Left colon (tissue), 2 donors: ENCODE measurements around the gene GALNT18. TPM values are rescaled to one million over a fixed set of nuclear protein-coding genes. Genes with fewer than 3 reads are reported as not detected.
A peak's percentile ranks its signal among the peaks of the same experiment; 100 is the strongest.

ENCODE experiments used
- ATAC-seq: fragments of 200-7000 bp; cut with Tn5 transposase; one replicate; pipeline ENCODE4 v1.9.1; 2020; ENCODE audit warnings: mild to moderate bottlenecking, moderate library complexity
- DNase-seq, 2 donors: peaks; one replicate each; pipeline ENCODE4 v3.0.0-alpha.2; 2020
- intact Hi-C, 2 donors: fragments of 100-400 bp; cut with DNase I in 1 of 2; cut with micrococcal nuclease in 1 of 2; formaldehyde crosslinking; loops; one replicate each; pipeline versions ENCODE4 v1.11.2 to v1.14.0; 2022; cut with DNase I, micrococcal nuclease
- total RNA-seq, 2 donors: library from RNA; stranded (reverse); fragmentation: NEBNext Ultra II Directional; extraction: Animal tissue kit (Norgen Biotek cat#: 25700); gene quantifications; one replicate each; pipeline ENCODE4 v1.2.1, GENCODE V29; 2021
- donor health status: DM: no; HTN: no; CAD: no.
- donor health status: DM: yes; HTN: yes; CAD: no.

GALNT18 gene
- total RNA-seq, 2 donors from 2014 or later: 3.6 to 5.9 TPM

- DNase-seq: no peak
- ATAC-seq: no peak
- intact Hi-C loops: no loop called here
These were observed 78.1 kb downstream of the GALNT18 start for GRCh38 chr11:11543656-11544055.

GRCh38 chr11:11540157-11540556, 81.6 kb downstream of the GALNT18 start:
- no peak for ATAC-seq
- intact Hi-C loops: no loop called here

DNA sequence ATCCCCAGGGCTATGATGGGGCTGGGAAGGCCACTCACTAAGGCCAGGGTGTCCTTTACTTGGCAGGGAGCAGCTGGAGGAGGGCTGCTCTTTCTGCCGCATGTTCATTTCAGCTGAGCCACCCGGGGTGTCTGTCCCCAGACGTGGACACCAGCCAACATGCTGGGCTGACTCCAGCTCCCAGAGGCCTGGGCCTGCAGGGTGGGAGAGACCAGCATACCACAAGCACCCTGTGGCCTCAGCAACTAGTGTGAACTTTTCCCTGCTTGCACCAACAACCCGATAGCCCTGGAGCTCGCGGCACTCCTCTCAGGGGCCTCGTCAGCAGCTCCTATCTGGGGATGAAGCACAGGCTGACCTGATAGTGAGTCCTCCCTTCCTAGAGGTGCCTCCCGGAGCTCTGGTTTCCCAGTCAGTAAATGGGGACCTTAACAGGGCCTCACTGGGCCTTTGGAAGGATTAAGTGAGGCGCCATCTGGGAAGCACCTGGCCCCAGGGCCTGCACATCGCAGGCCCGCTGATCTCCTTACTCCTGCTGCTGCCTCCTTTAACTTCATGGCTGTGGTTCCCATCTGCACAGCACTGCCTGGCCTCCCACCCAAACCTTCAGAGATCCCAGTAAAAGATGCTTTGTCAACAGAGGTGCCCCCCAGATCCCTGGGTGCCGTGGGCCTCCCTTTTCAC, 83.4 kb downstream of the GALNT18 start:
- ATAC-seq (no peak), DNase-seq (no peak)
- intact Hi-C loops: no loop called here

More at GRCh38 chr11:11540157-11540556, 81.6 kb downstream of the GALNT18 start:
- DNase-seq: no peak

GRCh38 chr11:11537871-11538270, 83.9 kb downstream of the GALNT18 start:
- no peak for ATAC-seq
- no peak for DNase-seq
- intact Hi-C loops: no loop called here

DNA sequence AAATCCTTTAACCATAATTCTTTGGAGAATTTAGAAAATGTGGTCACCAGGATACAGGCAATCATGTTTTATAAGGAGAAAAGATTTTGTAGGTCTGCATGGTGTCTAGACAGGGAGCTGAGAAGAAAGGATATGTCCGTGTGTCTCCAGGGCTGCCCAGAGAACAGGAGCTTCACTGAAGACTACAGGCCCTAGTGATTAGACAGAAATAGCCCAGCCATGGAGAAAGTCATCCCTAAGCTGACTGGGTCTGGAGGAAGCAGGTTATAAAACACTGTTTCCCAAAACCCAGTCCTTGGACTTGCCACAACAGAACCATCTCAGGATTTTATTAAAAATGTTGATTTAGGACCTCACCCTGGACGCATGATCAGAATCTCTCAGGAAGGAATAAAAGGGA, 84.4 kb downstream of the GALNT18 start:
- no peak for ATAC-seq
- intact Hi-C loops: no loop called here

DNA sequence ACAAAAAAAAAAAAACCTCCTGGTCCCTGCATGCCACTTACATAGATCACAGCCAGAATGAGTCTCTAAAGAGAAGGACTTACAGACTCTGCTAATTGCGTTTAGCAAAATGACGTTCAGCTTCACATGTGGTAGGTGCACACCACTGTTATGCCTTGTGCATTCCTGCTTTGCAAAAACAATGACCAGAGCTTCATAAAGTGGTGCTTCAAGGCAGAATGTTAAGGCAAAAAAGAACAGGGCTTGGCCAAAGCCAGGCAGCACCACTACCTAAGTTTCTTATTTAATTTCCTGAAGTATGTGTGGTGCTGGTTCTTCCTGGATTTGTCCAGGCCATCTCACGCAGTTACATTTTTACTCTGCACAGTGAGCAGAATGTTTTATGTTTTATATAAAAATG, 85.2 kb downstream of the GALNT18 start:
- DNase-seq (no peak), ATAC-seq (no peak)
- intact Hi-C loops: no loop called here

More for the DNA sequence above, 84.4 kb downstream of the GALNT18 start:
- no peak for DNase-seq

DNA sequence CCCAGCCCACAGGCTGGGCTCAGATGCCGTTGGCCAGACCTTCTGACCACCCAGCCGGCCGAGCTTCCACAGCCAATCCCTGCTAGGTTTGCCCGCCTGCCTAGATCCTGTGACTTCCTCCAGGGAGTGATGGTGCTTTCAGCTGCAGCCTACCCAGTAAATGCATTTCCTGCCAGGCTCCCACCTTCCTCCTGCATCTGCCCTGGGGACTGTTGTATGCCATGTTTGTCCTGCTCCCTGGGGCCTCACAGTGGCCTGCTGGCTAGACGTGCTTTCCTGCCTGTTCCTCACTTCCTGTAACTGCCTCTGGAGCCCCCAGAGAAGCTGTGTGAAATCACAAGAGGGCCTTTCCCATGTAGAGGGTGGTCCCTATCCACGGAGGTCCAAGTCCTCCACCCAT, 86.2 kb downstream of the GALNT18 start:
- intact Hi-C loops: no loop called here

GRCh38 chr11:11534981-11535380, 86.8 kb downstream of the GALNT18 start:
- DNase-seq: no peak
- no peak for ATAC-seq
- intact Hi-C loops: no loop called here

More for the DNA sequence above, 86.2 kb downstream of the GALNT18 start:
- no peak for ATAC-seq
- DNase-seq: no peak

GRCh38 chr11:11533751-11534150, 88.1 kb downstream of the GALNT18 start:
- intact Hi-C loops: no loop called here
- no peak for ATAC-seq

DNA sequence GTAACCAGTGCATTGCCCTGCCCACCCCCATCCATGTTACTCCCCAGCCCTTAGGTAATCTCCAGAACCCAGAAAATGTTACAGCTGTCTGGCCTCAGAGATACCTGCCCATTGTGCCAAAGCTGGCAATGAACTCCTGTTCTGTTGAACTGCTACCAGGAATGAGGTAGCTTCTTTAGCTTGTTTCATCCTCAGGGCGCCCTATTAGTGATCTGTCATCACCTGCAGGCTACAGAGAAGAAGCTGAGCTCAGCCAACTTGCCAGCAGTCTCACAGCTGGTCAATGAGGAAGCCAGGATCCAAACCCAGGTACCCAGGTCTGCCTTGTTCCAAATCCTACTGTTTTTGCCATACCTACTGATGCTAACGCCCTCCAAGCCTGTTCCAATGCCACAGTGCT, 88.7 kb downstream of the GALNT18 start:
- DNase-seq (no peak), ATAC-seq (no peak)
- intact Hi-C loops: no loop called here

More at GRCh38 chr11:11533751-11534150, 88.1 kb downstream of the GALNT18 start:
- no peak for DNase-seq

- intact Hi-C loops: no loop called here
- no peak for ATAC-seq
- no peak for DNase-seq
These were observed 89.2 kb downstream of the GALNT18 start for GRCh38 chr11:11532574-11532973.

GRCh38 chr11:11531131-11531908, 90.5 kb downstream of the GALNT18 start:
- ATAC-seq: no peak
- intact Hi-C loops: no loop called here
- DNase-seq: no peak

DNA sequence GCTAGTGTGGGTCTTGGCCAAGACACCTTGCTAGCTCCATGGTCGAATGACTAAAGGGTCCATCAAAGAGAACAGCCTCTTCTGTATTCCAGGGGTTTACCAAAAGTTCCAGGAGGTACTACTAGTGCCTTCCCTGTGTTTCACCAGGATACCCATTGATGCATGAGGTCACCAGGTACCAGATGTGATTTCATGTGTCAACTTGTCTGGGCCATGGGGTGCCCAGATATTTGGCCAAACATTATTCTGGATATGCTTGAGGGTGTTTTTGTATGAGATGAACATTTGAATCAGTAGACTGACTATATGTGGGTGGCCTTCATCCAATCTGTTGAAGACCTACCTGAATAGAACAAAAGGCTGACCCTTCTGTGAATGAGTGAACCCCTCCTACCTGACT, 92.8 kb downstream of the GALNT18 start:
- intact Hi-C loops: no loop called here
- DNase-seq (no peak), ATAC-seq (no peak)

DNA sequence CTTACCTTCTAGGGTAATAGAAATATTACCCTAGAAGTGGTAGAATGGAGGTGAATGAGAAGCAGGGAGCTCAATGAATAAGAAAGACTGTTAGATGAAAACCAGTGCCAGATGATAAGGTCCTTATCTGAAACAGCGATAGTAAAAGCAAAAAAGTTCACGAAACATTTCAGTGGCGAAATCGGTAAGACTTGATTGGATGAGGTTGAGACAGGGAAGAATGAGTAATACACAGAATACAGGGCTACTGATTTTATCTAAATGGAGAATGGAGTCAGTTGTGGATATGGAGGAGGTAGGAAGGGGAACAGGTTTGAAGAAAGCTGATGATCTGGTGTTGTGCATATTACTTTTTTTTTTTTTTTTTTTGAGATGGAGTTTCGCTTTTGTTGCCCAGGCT, 96.5 kb downstream of the GALNT18 start:
- intact Hi-C loops: no loop called here
- ATAC-seq: no peak
- no peak for DNase-seq

DNA sequence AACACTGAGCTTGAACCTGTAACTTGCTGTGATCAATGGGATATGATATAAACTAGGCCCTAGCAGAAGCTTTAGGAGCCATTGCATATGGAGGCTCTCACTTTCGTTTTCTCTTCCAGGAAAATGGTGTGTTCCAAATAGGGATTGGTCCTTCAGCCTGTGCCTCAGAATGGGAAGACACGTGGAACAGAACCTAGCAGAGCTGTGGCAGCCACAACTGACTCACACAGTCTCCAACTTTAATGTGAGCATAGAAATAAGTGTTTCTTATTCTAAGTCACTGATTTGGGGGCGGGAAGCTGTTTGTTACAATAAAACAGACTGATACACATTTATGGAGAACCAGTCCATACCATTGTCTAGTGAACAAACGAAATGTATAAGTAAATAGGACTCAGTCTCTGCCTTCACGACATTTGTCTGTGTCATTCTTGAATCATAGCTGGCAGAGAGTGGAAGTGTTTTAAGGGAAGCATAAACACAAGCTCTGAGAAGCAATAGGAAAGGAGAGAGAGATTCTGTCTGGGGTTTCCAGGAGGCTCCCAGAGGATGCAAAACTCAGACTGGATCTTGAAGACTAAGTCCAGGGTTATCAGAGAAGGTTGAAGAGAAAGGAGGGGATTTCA, 97.3 kb downstream of the GALNT18 start:
- intact Hi-C loops: no loop called here
- no peak for DNase-seq
- ATAC-seq: no peak

DNA sequence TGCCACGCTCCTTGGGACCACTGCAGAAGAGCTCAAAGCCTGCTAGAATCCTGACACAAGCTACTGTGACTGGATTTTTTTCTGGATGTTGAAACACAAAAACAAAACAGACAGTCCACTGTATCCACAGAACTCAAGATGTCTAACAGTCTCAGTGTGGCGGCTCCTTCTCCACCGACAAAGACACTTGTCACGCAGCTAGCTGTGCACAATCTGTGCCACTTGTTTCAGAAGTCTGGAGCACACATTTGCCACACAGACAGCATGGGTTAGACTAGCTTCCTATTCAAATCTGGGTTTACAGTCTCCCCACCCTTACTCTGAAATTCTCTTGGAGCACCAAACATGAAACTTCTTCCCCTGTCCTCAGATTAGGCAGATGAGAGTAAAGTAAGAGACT, 99.2 kb downstream of the GALNT18 start:
- ATAC-seq (no peak), DNase-seq (no peak)
- intact Hi-C loops: no loop called here

DNA sequence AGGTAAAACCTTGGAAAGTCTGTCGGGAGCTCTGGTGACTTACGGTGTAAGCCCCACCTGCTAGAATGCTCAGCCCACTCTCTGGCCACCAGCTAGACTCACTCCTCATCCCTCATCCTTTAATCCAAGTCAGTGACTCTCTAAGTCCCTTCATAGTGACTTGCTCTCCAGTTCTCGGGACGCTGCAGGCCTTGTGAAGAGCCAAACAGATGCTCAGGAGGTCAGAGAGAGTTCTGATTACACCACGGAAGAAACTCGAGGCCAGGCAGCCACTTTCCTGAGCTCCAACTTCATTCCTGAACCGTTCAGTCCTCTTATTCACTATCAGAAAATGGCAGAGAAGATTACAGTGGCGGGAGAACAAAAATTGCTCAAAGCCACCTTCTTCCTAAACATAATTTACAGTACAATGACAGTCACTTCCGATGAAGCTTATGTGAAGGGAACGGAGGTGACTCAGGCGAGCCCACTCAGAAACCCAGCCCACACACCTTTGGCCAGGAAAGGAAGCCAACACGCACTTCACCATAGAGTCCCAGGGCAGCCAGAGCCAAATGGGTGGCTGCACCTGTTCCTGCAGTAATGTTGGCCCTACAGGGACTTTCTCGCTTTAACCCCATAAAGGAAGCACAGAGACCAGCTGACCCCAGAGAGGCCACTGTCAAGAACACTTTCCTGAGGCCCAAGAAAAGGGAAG, 100.4 kb downstream of the GALNT18 start:
- intact Hi-C loops: no loop called here
- ATAC-seq (no peak), DNase-seq (no peak)

DNA sequence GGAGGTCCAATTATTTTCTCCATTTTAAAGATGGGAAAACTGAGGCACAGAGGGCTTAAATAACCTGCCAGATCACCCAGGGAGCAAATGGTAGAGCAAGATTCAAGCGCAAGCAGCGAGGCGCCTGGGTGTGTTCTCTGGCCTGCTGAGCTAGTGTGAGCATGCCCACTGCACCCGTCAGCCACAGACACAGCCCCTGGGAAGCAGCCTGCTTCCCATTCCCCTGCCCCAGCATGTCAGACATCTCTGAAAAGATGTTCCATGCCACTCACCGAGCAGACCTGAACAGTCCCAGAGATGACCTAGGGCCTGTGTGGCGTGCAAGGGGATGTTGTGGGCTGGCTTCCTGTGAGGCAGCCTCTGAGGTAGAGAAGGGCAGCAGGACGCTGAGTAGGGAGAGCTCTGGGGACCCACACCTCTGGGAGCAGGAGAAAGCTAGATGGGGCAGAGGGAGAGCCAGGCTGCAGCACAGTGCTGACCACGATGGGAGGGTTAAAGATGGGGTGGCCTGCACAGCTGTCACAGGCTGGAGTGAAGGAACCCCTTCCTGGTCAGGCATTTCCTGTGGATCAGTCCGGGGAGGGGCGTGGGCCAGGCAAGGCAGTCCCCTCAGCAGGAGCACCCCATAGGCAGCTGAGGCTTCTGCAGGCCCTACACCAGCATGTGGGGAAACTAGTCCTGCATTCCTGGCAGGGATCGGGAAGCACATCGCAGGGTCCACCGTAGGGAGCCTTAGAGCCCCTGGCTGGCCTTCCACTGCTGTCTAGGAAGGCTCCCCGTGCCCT, 101.4 kb downstream of the GALNT18 start:
- ATAC-seq (no peak), DNase-seq (no peak)
- intact Hi-C loops: no loop called here

- ATAC-seq: peak; percentile 76
- intact Hi-C loops: no loop called here
- DNase-seq: peak in 1 of 2 donors; percentile 41
These were observed 102.6 kb downstream of the GALNT18 start for GRCh38 chr11:11519184-11519583.
